Measurements from ENCODE around the gene OGFOD3.
A peak's percentile ranks its signal among the peaks of the same experiment; 100 is the strongest.

OGFOD3 gene

GRCh38 chr17:82400206-82400605, 18.2 kb downstream of the OGFOD3 start:
- H2AFZ ChIP-seq (ENCODE audit: low read depth, low read length, severe bottlenecking) = no peak overlapping the region
- no peaks in the 10 kb centered on the region for H3K36me3 ChIP-seq (ENCODE audit: low read length)
- H3K9me3 ChIP-seq (ENCODE audit: insufficient read depth, low read length) = no peaks in the 10 kb centered on the region
- peak overlapping the region; percentile 56 for H3K4me2 ChIP-seq (ENCODE audit: low read depth, low read length, poor library complexity, severe bottlenecking)
- no peak overlapping the region for H3K4me3 ChIP-seq (ENCODE audit: insufficient read depth, low read length, poor library complexity, severe bottlenecking)
- no peaks in the 10 kb centered on the region for H3K79me2 ChIP-seq (ENCODE audit: insufficient read depth, low read length)
- H3K27ac ChIP-seq (ENCODE audit: low read depth, low read length) = no peak overlapping the region
- no peaks in the 10 kb centered on the region for H4K20me1 ChIP-seq (ENCODE audit: low read depth, low read length)
- TF ChIP-seq EZH2phosphoT487 (conservative IDR thresholded peaks at IDR 0.05; ENCODE audit: low read length) = no peak
- no peak for TF ChIP-seq CTCF (IDR thresholded peaks at IDR 0.05; ENCODE audit: insufficient read depth, low read length, poor library complexity, severe bottlenecking)
- H3K9me2 ChIP-seq (replicated peaks; ENCODE audit: insufficient read depth, low read length) = no peaks in the 10 kb centered on the region
- no peak overlapping the region for H3K9ac ChIP-seq (ENCODE audit: low read length)
- no peaks in the 10 kb centered on the region for H3K27me3 ChIP-seq (ENCODE audit: low read length)
- H3F3A ChIP-seq (ENCODE audit: insufficient read depth) = 0 out of 2 replicates have a peak, but pooled peaks cover 4% of the 10 kb centered on the region

GRCh38 chr17:82399601-82400101, 18.7 kb downstream of the OGFOD3 start:
- H4K20me1 ChIP-seq (ENCODE audit: low read depth, low read length) = no peaks in the 10 kb centered on the region

GRCh38 chr17:82399041-82399441, 19.3 kb downstream of the OGFOD3 start:
- no peaks in the 10 kb centered on the region for H3K79me2 ChIP-seq (ENCODE audit: insufficient read depth, low read length)
- no peaks in the 10 kb centered on the region for H3K36me3 ChIP-seq (ENCODE audit: low read length)
- TF ChIP-seq CTCF (IDR thresholded peaks at IDR 0.05; ENCODE audit: insufficient read depth, low read length, poor library complexity, severe bottlenecking) (no peak), EZH2phosphoT487 (conservative IDR thresholded peaks at IDR 0.05; ENCODE audit: low read length) (no peak)
- H3F3A ChIP-seq (ENCODE audit: insufficient read depth) = 0 out of 2 replicates have a peak, but pooled peaks cover 4% of the 10 kb centered on the region
- H3K9me3 ChIP-seq (ENCODE audit: insufficient read depth, low read length) = no peaks in the 10 kb centered on the region
- no peaks in the 10 kb centered on the region for H4K20me1 ChIP-seq (ENCODE audit: low read depth, low read length)
- no peak overlapping the region for H2AFZ ChIP-seq (ENCODE audit: low read depth, low read length, severe bottlenecking)
- H3K27me3 ChIP-seq (ENCODE audit: low read length) = no peaks in the 10 kb centered on the region
- H3K9ac ChIP-seq (ENCODE audit: low read length) = no peak overlapping the region
- H3K4me3 ChIP-seq (ENCODE audit: insufficient read depth, low read length, poor library complexity, severe bottlenecking) = no peak overlapping the region
- no peak overlapping the region for H3K4me2 ChIP-seq (ENCODE audit: low read depth, low read length, poor library complexity, severe bottlenecking)
- H3K9me2 ChIP-seq (replicated peaks; ENCODE audit: insufficient read depth, low read length) = no peaks in the 10 kb centered on the region
- H3K27ac ChIP-seq (ENCODE audit: low read depth, low read length) = no peak overlapping the region

More at GRCh38 chr17:82399601-82400101, 18.7 kb downstream of the OGFOD3 start:
- no peak for TF ChIP-seq EZH2phosphoT487 (conservative IDR thresholded peaks at IDR 0.05; ENCODE audit: low read length)
- no peak for TF ChIP-seq CTCF (IDR thresholded peaks at IDR 0.05; ENCODE audit: insufficient read depth, low read length, poor library complexity, severe bottlenecking)
- no peak overlapping the region for H3K9ac ChIP-seq (ENCODE audit: low read length)
- no peaks in the 10 kb centered on the region for H3K9me3 ChIP-seq (ENCODE audit: insufficient read depth, low read length)
- no peak overlapping the region for H3K4me3 ChIP-seq (ENCODE audit: insufficient read depth, low read length, poor library complexity, severe bottlenecking)
- H2AFZ ChIP-seq (ENCODE audit: low read depth, low read length, severe bottlenecking) = no peak overlapping the region
- no peak overlapping the region for H3K27ac ChIP-seq (ENCODE audit: low read depth, low read length)
- no peaks in the 10 kb centered on the region for H3K9me2 ChIP-seq (replicated peaks; ENCODE audit: insufficient read depth, low read length)
- H3F3A ChIP-seq (ENCODE audit: insufficient read depth) = 0 out of 2 replicates have a peak, but pooled peaks cover 4% of the 10 kb centered on the region
- no peak overlapping the region for H3K4me2 ChIP-seq (ENCODE audit: low read depth, low read length, poor library complexity, severe bottlenecking)
- H3K36me3 ChIP-seq (ENCODE audit: low read length) = no peaks in the 10 kb centered on the region
- H3K79me2 ChIP-seq (ENCODE audit: insufficient read depth, low read length) = no peaks in the 10 kb centered on the region
- H3K27me3 ChIP-seq (ENCODE audit: low read length) = no peaks in the 10 kb centered on the region

All from SU-DHL-6 (cell line).